Stimulated activated naive CD4-positive, alpha-beta T cell (primary cell): Measurements from ENCODE around the gene RANBP10.
A peak's percentile ranks its signal among the peaks of the same experiment; 100 is the strongest.
"Not testable (repeated sequence)": the region's sequence is repeated elsewhere in the genome, so short reads cannot be mapped to it uniquely, and the experiment has no call there.

Experiments used
- DNase-seq, 6 experiments: peaks; one replicate each; lab custom pipeline; 2025; lab: John Stamatoyannopoulos, UW

The RANBP10 gene

GRCh38 chr16:67806428-67807147 is at the start of gene RANBP10, which contains the start of gene TSNAXIP1:
RANBP10 (minus strand) TSS chr16:67806560; CDS start chr16:67806536, 24 bp downstream.
TSNAXIP1 (plus strand) TSS chr16:67806889; CDS start chr16:67807150, 261 bp downstream.
- DNase-seq = peak; percentile 94 to 98 (median 96)

DNA sequence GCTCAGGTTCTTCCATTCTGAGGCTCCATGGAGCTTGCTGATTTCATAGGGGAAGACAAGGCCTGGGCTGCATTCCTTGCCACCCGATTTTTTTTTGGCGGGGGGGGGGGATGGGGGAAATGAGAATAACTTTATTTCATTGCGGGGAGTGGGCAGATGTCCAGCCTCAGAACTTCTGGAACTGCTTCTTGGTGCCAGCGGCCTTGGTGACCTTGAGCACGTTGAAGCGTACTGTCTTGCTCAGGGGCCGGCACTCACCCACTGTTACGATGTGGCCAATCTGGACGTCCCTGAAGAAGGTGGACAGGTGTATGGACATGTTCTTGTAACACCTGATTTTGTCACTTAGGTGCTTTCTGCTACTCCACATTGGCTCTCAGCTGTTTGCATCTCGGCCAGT is 49.4 kb upstream of the RANBP10 start:
- DNase-seq = no peak

DNA sequence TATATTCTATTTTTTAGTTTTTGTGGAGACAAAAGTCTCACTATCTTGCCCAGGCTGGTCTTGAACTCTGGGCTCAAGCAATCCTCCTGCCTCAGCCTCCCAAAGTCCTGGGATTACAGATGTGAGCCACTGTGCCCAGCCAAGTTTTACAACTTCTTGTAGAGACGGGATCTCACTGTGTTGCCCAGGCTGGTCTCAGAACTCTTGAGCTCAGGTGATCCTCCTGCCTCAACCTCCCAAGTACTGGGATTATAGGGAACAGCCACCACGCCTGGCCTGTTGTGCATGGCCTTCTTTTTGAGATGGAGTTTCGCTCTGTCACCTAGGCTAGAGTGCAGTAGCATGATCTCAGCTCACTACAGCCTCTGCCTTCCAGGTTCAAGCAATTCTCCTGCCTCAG is 47.3 kb upstream of the RANBP10 start:
- no peak for DNase-seq

DNA sequence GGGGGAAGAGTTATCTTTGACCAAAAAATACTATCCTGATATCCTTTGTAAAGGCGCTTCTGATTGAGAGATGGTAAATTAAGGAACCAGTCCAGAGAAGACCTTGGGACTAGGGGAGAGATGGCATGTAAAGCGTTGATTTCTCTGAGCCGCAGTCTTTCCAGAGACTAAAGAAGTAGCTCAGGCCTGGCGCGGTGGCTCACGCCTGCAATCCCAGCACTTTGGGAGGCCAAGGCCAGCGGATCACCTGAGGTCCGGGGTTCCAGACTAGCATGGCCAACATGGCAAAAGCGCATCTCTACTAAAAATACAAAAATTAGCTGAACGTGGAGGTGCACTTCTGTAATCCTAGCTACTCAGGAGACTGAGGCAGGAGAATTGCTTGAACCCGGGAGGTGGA is 41.8 kb upstream of the RANBP10 start:
- no peak for DNase-seq

GRCh38 chr16:67847064-67847861 is 40.9 kb upstream of the RANBP10 start, which contains the start of gene CENPT:
CENPT (minus strand) TSS chr16:67847693; CDS start chr16:67833859, 13,834 bp downstream.
- DNase-seq = peak in 1 of 6 experiments; percentile 78

DNA sequence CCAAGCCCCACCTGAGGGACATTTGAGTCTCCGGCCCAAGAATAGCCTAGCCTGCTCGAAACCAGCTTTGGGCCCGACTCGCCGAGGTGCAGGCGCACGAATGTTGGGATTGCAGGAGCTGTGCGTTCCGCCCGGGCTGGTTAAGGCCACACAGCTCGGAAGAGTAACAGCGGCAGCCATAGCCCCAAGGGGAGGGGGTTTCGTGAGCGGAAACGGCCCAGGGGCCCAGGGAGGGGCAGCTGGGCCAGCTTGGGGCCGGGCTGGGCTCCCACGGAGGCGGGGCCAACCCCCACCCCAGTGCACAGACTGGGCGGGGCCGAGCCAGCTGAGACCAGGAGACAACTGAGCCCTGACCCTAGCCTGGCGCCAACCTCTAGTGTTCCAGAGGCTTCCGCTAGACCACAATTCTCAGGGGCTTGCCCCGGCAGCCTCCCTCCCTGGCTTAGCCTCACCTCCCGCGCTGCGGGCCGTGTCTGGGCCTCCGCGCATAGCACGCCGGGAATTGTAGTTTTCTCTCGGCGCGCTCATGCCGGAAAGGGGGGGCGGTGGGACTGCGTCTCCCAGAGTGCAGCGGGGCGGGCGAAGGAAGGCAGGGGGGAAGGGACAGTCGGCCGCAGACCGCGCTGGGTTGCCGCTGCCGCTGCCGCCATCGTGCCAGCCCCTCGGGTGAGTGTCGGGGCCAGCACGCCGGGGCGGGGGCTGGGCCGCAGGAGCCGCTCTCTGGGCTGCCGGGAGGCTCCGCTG is 40.1 kb upstream of the RANBP10 start, which contains the start of gene NUTF2:
NUTF2 (plus strand) TSS at position 614 of the 744 bp plus-strand sequence. CDS start 18,198 bp downstream, outside the sequence.
- DNase-seq = peak; percentile 89 to 95 (median 94)

GRCh38 chr16:67846063-67846319 is 39.6 kb upstream of the RANBP10 start:
- DNase-seq = no peak

DNA sequence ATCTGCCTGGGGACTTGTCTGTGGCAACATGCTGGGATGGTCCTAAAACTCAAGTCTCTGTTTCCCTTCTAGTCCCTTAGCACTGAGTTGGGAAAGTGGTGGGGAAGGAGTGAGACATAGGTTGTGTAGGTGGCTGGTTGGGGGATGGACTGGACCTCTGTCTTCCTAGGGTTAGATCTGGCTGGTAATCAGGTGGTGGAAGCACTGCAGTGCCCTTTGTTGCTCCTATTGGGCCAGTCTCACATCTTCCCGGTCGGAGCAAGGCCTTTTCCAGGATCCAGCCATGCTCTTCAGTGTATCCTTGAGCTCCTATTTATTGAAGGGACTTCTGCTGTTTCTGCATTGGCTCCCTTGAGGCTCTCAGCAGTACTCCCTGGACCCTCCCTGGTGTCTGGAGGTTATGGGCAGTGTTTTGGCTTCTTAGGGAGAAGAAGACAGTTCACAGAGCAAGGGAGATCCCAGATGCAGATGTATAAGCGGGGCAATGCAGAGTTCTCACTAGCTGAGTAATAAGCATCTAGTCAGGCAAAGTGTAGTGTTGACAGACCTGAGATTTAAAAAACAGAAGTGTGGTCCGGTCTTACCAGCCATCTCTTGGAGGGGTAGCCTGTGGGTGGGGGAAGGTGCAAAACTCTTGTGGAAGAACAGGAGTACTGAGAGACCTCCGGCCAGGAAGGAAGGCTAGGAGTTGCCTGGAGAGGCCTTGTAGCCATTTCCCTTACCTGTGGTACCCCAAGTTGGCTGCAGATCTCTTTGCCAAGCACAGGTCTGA is 39.1 kb upstream of the RANBP10 start:
- DNase-seq = no peak

DNA sequence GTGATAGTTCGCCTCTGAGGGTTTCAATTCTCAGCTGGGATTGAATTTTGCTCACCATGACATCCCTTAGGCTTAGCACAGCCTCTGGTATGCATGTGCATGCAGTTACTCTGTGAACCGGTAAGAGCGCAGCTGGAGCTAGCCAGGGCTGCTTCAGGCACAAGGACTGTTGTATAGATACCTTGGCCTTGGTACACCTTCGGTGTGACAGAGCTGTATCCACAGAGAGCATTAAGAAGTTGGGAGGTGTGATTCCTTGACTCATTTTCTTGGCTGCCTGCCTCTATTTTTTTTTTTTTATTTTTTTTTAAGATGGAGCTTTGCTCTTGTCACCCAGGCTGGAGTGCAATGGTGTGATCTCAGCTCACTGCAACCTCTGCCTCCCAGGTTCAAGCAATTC is 38.1 kb upstream of the RANBP10 start:
- DNase-seq = no peak

DNA sequence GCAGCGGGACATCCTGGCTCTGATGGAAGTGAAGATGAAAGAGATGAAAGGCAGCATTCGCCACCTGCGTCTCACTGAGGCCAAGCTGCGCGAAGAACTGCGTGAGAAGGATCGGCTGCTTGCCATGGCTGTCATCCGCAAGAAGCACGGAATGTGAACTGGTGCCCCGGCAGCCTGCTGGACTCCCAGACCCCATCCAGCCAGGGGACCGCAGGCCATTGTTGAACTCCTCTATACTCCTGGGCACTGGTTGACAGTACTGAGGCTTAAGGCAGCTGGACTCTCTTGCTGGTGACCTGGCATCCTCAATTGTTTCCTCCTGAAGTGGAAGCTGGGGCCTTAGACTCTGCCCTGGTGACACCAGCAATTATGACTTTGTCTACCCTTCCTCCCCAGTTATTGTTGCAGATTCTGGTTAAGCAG is 37.0 kb upstream of the RANBP10 start:
- no peak for DNase-seq

DNA sequence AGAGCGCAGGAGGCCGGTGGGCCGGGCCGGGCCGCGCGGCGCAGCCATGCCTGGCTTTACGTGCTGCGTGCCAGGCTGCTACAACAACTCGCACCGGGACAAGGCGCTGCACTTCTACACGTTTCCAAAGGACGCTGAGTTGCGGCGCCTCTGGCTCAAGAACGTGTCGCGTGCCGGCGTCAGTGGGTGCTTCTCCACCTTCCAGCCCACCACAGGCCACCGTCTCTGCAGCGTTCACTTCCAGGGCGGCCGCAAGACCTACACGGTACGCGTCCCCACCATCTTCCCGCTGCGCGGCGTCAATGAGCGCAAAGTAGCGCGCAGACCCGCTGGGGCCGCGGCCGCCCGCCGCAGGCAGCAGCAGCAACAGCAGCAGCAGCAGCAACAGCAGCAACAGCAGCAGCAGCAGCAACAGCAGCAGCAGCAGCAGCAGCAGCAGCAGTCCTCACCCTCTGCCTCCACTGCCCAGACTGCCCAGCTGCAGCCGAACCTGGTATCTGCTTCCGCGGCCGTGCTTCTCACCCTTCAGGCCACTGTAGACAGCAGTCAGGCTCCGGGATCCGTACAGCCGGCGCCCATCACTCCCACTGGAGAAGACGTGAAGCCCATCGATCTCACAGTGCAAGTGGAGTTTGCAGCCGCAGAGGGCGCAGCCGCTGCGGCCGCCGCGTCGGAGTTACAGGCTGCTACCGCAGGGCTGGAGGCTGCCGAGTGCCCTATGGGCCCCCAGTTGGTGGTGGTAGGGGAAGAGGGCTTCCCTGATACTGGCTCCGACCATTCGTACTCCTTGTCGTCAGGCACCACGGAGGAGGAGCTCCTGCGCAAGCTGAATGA is 36.4 kb upstream of the RANBP10 start:
- DNase-seq = peak; percentile 59 to 88 (median 76)

DNA sequence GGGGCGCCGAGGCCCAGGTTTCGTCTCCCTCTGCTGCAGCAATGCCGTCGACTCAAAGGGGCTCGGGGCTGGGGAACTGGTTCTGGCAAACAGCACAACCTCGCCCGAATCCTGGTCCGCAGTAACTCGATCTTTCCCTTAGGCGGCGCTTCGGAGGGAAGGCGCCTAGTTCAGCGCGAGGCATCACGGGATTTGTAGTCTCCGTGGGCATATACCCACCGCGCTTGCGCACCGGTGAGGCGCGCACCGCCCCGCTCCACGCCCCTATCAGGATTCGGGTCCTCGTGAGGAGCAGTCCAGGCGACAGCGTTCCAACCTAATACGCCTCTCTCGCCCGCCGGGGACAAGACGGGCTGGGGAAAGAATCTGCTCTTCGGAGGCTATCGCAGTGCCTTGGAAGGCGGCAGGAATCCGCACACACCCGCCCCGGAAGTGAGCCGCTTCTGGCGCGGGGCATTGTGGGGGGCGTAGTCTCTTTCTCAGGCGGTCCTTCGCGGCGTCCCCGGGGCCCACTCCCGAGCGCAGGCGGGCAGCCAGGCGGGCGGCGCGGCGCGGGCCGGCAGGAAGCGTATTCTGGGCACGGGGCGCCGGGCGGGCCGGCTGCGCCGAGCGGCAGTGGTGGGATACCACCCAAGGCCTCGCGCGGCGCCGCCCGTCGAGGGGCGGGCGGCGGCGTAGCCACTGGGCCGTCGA is 35.6 kb upstream of the RANBP10 start, which contains the start of gene THAP11:
THAP11 (plus strand) TSS at position 505 of the 693 bp plus-strand sequence. CDS start 235 bp downstream, outside the sequence.
- DNase-seq = peak; percentile 90 to 100 (median 94)

DNA sequence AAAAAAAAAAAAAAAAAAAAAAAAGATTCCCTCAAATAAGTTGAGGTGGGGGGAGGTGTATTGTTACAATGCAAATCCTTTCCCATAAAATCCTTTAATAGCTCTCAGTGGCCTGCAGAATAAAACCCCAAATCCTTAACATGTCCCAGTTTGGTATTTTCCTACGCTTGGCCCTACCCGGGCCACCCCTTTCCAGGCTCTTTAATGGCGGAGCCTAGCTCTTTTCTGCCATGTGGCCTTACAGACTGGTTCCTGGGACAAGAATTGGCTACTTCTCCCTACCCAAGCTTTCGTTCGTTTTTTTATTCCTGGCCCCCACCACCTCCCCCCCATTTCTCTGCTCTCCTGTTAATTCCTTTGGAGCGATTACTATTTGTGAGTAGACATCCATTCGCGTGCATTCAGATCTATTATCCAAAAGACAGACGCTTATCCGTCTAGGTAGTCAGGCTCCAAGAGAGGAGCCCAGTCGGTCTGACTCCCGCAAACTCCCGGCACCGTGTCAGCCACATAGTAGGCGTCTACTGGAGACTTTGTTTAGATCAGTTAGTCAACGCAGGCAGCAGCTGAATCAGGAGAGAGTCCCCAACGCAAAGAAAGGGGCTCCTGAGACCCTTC is 34.9 kb upstream of the RANBP10 start:
- no peak for DNase-seq

GRCh38 chr16:67837811-67838210 is 31.5 kb upstream of the RANBP10 start:
- DNase-seq = no peak

DNA sequence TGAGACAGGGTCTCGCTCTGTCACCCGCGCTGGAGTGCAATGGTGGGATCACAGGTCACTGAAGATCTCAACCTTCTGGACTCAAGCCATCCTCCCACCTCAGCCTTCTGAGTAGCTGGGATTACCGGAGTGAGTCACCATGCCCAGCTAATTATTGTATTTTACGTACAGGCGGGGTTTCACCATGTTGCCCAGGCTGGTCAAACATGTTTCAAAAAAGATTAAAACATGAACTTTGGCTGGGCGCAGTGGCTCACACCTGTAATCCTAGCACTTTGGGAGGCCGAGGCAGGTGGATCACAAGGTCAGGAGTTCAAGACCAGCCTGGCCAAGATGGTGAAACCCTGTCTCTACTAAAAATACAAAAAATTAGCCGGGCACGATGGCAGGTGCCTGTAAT is 30.8 kb upstream of the RANBP10 start:
- not testable (repeated sequence) for DNase-seq

DNA sequence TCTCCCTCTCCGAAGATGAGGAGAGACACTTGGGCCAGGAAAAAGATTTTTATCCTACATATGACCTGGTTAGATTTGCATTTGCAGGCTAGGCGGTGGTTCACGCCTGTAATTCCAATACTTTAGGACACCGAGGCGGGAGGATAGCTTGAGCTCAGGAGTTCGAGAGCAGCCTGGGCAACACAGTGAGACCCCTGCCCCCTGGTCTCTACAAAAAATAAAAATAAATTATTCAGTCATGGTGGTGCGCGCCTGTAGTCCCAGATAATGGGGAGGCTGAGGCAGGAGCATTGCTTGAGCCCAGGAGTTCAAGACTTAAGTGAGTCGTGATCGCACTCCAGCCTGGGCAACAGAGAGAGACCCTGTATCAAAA is 27.9 kb upstream of the RANBP10 start:
- DNase-seq = no peak

- peak; percentile 76 to 91 (median 88) for DNase-seq
Observed at GRCh38 chr16:67833415-67834241, 27.3 kb upstream of the RANBP10 start.

GRCh38 chr16:67833030-67833414 is 26.7 kb upstream of the RANBP10 start:
- DNase-seq = no peak

DNA sequence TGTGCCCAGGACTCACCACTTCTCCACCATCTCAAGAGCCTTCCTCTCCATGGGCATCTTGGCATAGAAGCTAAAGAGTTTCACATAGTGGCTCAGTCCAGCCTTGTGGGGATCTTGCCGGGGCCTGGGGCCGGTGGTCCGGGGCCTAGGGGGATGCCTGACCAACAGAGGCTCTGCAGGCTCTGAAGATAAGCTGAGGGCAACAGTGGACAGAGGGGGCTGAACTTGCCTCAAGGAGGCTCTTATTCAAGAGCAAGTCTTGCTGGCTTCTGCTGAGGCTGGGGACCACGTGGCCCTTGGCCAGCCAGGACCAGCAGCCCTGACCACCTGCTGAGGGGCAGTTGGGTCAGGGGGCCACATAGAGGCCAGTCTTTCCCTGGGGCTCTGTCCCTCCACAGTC is 22.3 kb upstream of the RANBP10 start:
- no peak for DNase-seq
